ENCODE measurements around the gene FPR2. TPM values are rescaled to one million over a fixed set of nuclear protein-coding genes. Genes with fewer than 3 reads are reported as not detected.

FPR2 gene
- total RNA-seq, 1 experiment from 2014 or later = not detected

DNA sequence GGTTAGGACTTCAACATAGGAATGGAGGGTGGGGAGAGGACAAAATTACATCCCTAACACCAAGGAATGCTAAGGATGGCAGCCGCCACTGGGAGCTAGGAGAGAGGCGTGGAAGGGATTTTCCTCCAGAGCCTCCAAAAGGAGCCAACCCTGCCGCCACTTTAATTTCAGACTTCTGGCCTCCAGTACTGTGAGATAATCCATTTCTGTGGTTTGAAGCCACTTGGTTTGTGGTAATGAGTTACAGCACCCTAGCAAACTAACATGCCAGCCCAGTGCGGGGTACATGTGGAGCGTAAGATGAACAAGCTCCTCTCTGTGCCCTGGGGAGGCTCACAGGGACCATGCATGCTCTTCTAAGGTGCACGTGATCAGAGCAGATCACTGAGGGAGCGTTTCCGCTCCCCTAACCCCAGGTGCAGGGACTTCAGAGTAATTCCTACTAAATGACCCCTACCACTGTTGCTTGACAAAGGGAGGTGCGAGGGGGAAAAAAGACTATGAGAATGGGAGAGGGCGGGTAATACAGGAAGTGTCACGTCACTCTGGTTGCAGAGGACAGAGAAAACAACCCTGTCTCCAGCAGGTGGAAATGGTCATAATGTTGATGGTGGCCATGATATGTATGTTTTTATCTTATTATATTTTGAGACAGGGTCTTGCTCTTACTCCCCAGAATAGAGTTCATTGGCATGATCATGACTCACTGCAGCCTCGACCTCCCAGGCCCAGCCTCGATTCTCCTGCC, 21.3 kb upstream of the FPR2 start:
- Histone ChIP-seq H3K4me3 (no peak overlapping the region), H3K79me2 (ENCODE audit: low read depth) (no peaks in the 10 kb centered on the region), H3K4me2 (no peak overlapping the region), H3K9me2 (ENCODE audit: insufficient read depth) (no peaks in the 10 kb centered on the region), H3K36me3 (ENCODE audit: low read depth) (no peaks in the 10 kb centered on the region), H3K27me3 (ENCODE audit: insufficient read depth, low read depth) (peaks cover 87% of the 10 kb centered on the region), H4K20me1 (ENCODE audit: insufficient read depth) (no peaks in the 10 kb centered on the region; the same call in 1 of the 2 replicates), H3F3A (ENCODE audit: insufficient read depth, low read depth) (no peaks in the 10 kb centered on the region), H3K9me3 (ENCODE audit: insufficient read depth, low read depth) (no peaks in the 10 kb centered on the region), H3K27ac (no peak overlapping the region), H2AFZ (no peak overlapping the region), H3K4me1 (replicated peaks; ENCODE audit: insufficient read depth) (no peaks in the 10 kb centered on the region)
- TF ChIP-seq, protein P1, sequence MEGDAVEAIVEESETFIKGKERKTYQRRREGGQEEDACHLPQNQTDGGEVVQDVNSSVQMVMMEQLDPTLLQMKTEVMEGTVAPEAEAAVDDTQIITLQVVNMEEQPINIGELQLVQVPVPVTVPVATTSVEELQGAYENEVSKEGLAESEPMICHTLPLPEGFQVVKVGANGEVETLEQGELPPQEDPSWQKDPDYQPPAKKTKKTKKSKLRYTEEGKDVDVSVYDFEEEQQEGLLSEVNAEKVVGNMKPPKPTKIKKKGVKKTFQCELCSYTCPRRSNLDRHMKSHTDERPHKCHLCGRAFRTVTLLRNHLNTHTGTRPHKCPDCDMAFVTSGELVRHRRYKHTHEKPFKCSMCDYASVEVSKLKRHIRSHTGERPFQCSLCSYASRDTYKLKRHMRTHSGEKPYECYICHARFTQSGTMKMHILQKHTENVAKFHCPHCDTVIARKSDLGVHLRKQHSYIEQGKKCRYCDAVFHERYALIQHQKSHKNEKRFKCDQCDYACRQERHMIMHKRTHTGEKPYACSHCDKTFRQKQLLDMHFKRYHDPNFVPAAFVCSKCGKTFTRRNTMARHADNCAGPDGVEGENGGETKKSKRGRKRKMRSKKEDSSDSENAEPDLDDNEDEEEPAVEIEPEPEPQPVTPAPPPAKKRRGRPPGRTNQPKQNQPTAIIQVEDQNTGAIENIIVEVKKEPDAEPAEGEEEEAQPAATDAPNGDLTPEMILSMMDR (conservative IDR thresholded peaks at IDR 0.05) = no peak
- no peak for TF ChIP-seq EZH2 (IDR thresholded peaks at IDR 0.05; ENCODE audit: low read depth)
- no peak for DNase-seq
- ChIA-PET POLR2A (ENCODE audit: unreplicated experiment) (no interaction called here), CTCF (no interaction called here)
- BruUV-seq (replicated peaks) = no TSS peak
- intact Hi-C loops (cut with micrococcal nuclease; ENCODE audit: unreplicated experiment) = no loop called here

DNA sequence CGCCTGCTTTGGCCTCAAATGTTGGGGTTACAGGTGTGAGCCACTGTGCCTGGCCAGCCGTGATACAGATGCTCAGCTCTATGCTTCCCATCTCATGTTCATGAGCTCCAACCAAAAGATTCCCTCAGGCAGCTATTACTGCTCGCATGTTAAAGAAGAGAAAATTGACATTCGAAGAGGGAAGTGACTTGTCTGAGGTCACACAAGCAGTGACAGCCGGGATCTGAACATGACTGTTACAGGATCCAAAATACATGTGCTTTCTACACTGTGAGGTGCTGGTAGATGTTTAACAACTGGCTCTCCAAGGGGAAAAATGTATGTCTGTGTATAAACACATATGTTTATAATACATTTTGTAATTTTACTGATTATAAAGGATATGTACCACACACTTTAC, 20.6 kb upstream of the FPR2 start:
- Histone ChIP-seq H3K27me3 (ENCODE audit: insufficient read depth, low read depth) (peaks cover 87% of the 10 kb centered on the region), H3K9me2 (ENCODE audit: insufficient read depth) (no peaks in the 10 kb centered on the region), H4K20me1 (ENCODE audit: insufficient read depth) (no peaks in the 10 kb centered on the region; the same call in 1 of the 2 replicates), H3K4me1 (replicated peaks; ENCODE audit: insufficient read depth) (no peaks in the 10 kb centered on the region), H3K4me2 (no peak overlapping the region), H3F3A (ENCODE audit: insufficient read depth, low read depth) (no peaks in the 10 kb centered on the region), H3K36me3 (ENCODE audit: low read depth) (no peaks in the 10 kb centered on the region), H2AFZ (no peak overlapping the region), H3K4me3 (no peak overlapping the region), H3K27ac (no peak overlapping the region), H3K79me2 (ENCODE audit: low read depth) (no peaks in the 10 kb centered on the region), H3K9me3 (ENCODE audit: insufficient read depth, low read depth) (no peaks in the 10 kb centered on the region)
- BruUV-seq (replicated peaks) = no TSS peak
- intact Hi-C loops (cut with micrococcal nuclease; ENCODE audit: unreplicated experiment) = no loop called here
- POLR2A ChIA-PET (ENCODE audit: unreplicated experiment) = no interaction called here
- CTCF ChIA-PET = no interaction called here
- no peak for TF ChIP-seq EZH2 (IDR thresholded peaks at IDR 0.05; ENCODE audit: low read depth)
- TF ChIP-seq, protein P1 (conservative IDR thresholded peaks at IDR 0.05) = no peak
- DNase-seq = no peak

DNA sequence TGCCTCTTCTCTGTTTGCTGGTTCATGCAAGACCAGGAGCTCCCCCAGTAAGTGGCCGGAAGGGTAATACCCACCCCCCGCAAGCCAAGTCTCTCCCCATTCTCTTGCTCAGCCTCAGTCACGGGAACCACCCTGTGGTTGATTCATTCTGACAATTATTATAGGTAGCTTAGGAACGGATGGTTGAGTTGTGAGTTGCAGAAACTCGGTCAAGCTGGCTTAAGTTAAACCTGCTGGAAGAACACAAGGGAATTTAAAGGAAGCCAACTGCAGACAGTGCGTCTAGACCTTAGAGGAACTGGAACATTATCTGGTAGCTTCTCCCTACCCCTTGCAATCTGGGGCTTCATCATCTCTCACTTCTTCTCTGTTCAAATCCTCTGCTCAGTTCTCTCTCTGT, 18.2 kb upstream of the FPR2 start:
- CTCF ChIA-PET = interaction anchor here (0.6 kb wide), 2 partner anchors 10 to 128 kb away, joined by 5 to 16 read pairs; no protein-coding TSS in a partner anchor
- Histone ChIP-seq H3K79me2 (ENCODE audit: low read depth) (no peaks in the 10 kb centered on the region), H3K4me2 (no peak overlapping the region), H4K20me1 (ENCODE audit: insufficient read depth) (no peaks in the 10 kb centered on the region; the same call in 1 of the 2 replicates), H3K36me3 (ENCODE audit: low read depth) (no peaks in the 10 kb centered on the region), H3K9me3 (ENCODE audit: insufficient read depth, low read depth) (no peaks in the 10 kb centered on the region), H3K27me3 (ENCODE audit: insufficient read depth, low read depth) (peaks cover 87% of the 10 kb centered on the region), H3F3A (ENCODE audit: insufficient read depth, low read depth) (no peaks in the 10 kb centered on the region), H3K9me2 (ENCODE audit: insufficient read depth) (no peaks in the 10 kb centered on the region), H3K4me3 (no peak overlapping the region), H3K4me1 (replicated peaks; ENCODE audit: insufficient read depth) (no peaks in the 10 kb centered on the region), H2AFZ (no peak overlapping the region), H3K27ac (no peak overlapping the region)
- no TSS peak for BruUV-seq (replicated peaks)
- POLR2A ChIA-PET (ENCODE audit: unreplicated experiment) = interaction anchor here (0.6 kb wide), 1 partner anchor 57 kb away, joined by 4 read pairs; no protein-coding TSS in a partner anchor
- no peak for DNase-seq
- TF ChIP-seq, protein P1 (conservative IDR thresholded peaks at IDR 0.05) = no peak
- no peak for TF ChIP-seq EZH2 (IDR thresholded peaks at IDR 0.05; ENCODE audit: low read depth)
- intact Hi-C loops (cut with micrococcal nuclease; ENCODE audit: unreplicated experiment) = no loop called here

Measured in PC-9 (cell line).